Upper lobe of left lung (tissue), 6 donors: ENCODE measurements around the gene PAQR7. TPM values are rescaled to one million over a fixed set of nuclear protein-coding genes. Genes with fewer than 3 reads are reported as not detected.

Experiments
- ATAC-seq, 2 donors: fragments of 200-7000 bp; cut with Tn5 transposase; one replicate each; pipeline ENCODE4 v1.9.1; 2022; ENCODE audit warnings: mild to moderate bottlenecking in 2 of 2, moderate library complexity in 2 of 2; ENCODE audit not compliant: low FRiP score in 2 of 2
- DNase-seq, 2 donors: peaks; one replicate each; pipeline ENCODE4 v3.0.0-alpha.2; 2019 to 2020
- H3K27ac ChIP-seq, 4 donors: fragments of 200-600 bp; sonication (generic); one replicate each; pipeline ENCODE4 v1.5.1; 2016 to 2019
- H3K27me3 ChIP-seq, 4 donors: fragments of 200-600 bp; sonication (generic); one replicate each; pipeline ENCODE4 v1.5.1; 2017 to 2019
- H3K36me3 ChIP-seq, 4 donors: fragments of 200-600 bp; sonication (generic); one replicate each; pipeline ENCODE4 v1.5.1; 2016 to 2019
- H3K4me1 ChIP-seq, 4 donors: fragments of 200-600 bp; sonication (generic); one replicate each; pipeline ENCODE4 v1.5.1; 2018 to 2019
- H3K4me3 ChIP-seq, 4 donors: fragments of 200-600 bp; sonication (generic); one replicate each; pipeline ENCODE4 v1.5.1; 2017 to 2019; ENCODE audit warnings: mild to moderate bottlenecking in 2 of 4, moderate library complexity in 1 of 4
- H3K9me3 ChIP-seq, 4 donors: fragments of 200-600 bp; sonication (generic); one replicate each; pipeline ENCODE4 v1.5.1; 2018 to 2019
- CTCF ChIP-seq, 6 experiments: fragments of 450-650 bp in 4 of 6; fragments of 200-600 bp in 2 of 6; sonication (generic) in 2 of 6; IDR thresholded peaks; one replicate each; pipeline ENCODE4 v1.5.1; 2016 to 2019; ENCODE audit warnings: antibody characterized with exemption in 6 of 6
- EP300 ChIP-seq, 4 donors: sonication (generic); formaldehyde crosslinking; IDR thresholded peaks; one replicate each; pipeline ENCODE4 v1.5.1; 2017; ENCODE audit warnings: antibody characterized with exemption in 4 of 4, control low read depth in 2 of 4
- POLR2A ChIP-seq, 4 donors: fragments of 450-650 bp; IDR thresholded peaks; one replicate each; pipeline ENCODE4 v1.5.1; 2016 to 2017; ENCODE audit warnings: antibody characterized with exemption in 4 of 4, mild to moderate bottlenecking in 2 of 4
- POLR2AphosphoS5 ChIP-seq, 2 donors: sonication (generic); formaldehyde crosslinking; IDR thresholded peaks; one replicate each; pipeline ENCODE4 v1.5.1; 2017; ENCODE audit warnings: antibody characterized with exemption in 2 of 2
- WGBS, 2 donors: methylation state at CpG; one replicate each; pipeline ENCODE4 v1.1.5; 2017 to 2018; 5-methylcytosine and 5-hydroxymethylcytosine counted together
- total RNA-seq, 6 donors: library from RNA; depleted of rRNA in 4 of 6; stranded (reverse); fragments of >200 nt in 4 of 6; gene quantifications; one replicate each; pipeline versions ENCODE4 v1.1.0 to v1.2.1, GENCODE V29; 2016 to 2021
- donor health status: DM: no; HTN: no; CAD: no; lungs with moderate emphysema.
- donor health status: DM: no; HTN: yes; CAD: no; lungs with severe emphysema.

Gene PAQR7
- total RNA-seq, 6 donors from 2014 or later = 1.9 to 9.6 (median 7.0) TPM

DNA sequence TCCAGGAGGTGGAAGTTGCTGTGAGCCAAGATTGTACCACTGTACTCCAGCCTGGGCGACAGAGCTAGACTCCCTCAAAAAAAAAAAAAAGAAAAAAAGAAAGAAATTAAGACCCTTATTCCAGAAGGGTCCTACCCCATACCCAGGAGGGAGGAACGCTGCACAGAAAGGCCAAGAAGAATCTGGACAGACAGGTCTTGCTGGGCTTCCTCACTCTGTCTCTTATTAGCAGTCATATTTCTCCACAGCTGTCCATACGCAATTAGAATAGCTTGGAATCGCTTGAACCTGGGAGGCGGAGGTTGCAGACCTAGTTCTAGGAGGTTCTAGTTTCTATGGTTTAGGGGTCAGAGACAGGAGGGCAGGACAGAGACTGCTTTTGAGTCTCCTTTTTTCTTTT lies 3.2 kb upstream of the PAQR7 start:
- H3K4me1 ChIP-seq = peaks cover 9 to 24% (median 19%) of the 10 kb centered on the region in 4 donors
- no peak for TF ChIP-seq POLR2A (IDR thresholded peaks at IDR 0.05)
- TF ChIP-seq EP300 (IDR thresholded peaks at IDR 0.05) = no peak
- TF ChIP-seq CTCF (IDR thresholded peaks at IDR 0.05) = no peak
- TF ChIP-seq POLR2AphosphoS5 (IDR thresholded peaks at IDR 0.05) = no peak
- H3K27me3 ChIP-seq = no peaks in the 10 kb centered on the region
- 85 to 89% methylated on average over 5 of the region's 5 CpGs for WGBS, 2 donors
- H3K9me3 ChIP-seq = no peaks in the 10 kb centered on the region
- H3K27ac ChIP-seq = no peak overlapping the region
- ATAC-seq (no peak), DNase-seq (no peak)
- H3K4me3 ChIP-seq = no peak overlapping the region
- no peaks in the 10 kb centered on the region for H3K36me3 ChIP-seq

- Histone ChIP-seq H3K9me3 (no peaks in the 10 kb centered on the region), H3K4me1 (peaks cover 24 to 36% (median 31%) of the 10 kb centered on the region in 4 donors), H3K27ac (no peak overlapping the region), H3K4me3 (no peak overlapping the region), H3K36me3 (no peaks in the 10 kb centered on the region), H3K27me3 (no peaks in the 10 kb centered on the region)
- no peak for TF ChIP-seq CTCF (IDR thresholded peaks at IDR 0.05)
- no peak for TF ChIP-seq POLR2AphosphoS5 (IDR thresholded peaks at IDR 0.05)
- no peak for TF ChIP-seq EP300 (IDR thresholded peaks at IDR 0.05)
- no peak for TF ChIP-seq POLR2A (IDR thresholded peaks at IDR 0.05)
- ATAC-seq = no peak
- DNase-seq = no peak
- 88 to 92% methylated on average over 2 of the region's 2 CpGs for WGBS, 2 donors
Observed at GRCh38 chr1:25877155-25877554, 1.6 kb upstream of the PAQR7 start.

GRCh38 chr1:25876693-25877077 lies 1.2 kb upstream of the PAQR7 start:
- Histone ChIP-seq H3K9me3 (no peaks in the 10 kb centered on the region), H3K4me1 (peaks cover 29 to 40% (median 35%) of the 10 kb centered on the region in 4 donors), H3K4me3 (no peak overlapping the region), H3K27ac (peak overlapping the region in 3 of 4 donors; percentile 72 to 90 (median 81)), H3K36me3 (no peaks in the 10 kb centered on the region), H3K27me3 (no peaks in the 10 kb centered on the region)
- DNase-seq = no peak
- WGBS, 2 donors = 54 to 59% methylated on average over 2 of the region's 2 CpGs
- ATAC-seq = no peak
- TF ChIP-seq EP300 (IDR thresholded peaks at IDR 0.05) (no peak), POLR2AphosphoS5 (IDR thresholded peaks at IDR 0.05) (no peak), CTCF (IDR thresholded peaks at IDR 0.05) (no peak), POLR2A (IDR thresholded peaks at IDR 0.05) (no peak)

DNA sequence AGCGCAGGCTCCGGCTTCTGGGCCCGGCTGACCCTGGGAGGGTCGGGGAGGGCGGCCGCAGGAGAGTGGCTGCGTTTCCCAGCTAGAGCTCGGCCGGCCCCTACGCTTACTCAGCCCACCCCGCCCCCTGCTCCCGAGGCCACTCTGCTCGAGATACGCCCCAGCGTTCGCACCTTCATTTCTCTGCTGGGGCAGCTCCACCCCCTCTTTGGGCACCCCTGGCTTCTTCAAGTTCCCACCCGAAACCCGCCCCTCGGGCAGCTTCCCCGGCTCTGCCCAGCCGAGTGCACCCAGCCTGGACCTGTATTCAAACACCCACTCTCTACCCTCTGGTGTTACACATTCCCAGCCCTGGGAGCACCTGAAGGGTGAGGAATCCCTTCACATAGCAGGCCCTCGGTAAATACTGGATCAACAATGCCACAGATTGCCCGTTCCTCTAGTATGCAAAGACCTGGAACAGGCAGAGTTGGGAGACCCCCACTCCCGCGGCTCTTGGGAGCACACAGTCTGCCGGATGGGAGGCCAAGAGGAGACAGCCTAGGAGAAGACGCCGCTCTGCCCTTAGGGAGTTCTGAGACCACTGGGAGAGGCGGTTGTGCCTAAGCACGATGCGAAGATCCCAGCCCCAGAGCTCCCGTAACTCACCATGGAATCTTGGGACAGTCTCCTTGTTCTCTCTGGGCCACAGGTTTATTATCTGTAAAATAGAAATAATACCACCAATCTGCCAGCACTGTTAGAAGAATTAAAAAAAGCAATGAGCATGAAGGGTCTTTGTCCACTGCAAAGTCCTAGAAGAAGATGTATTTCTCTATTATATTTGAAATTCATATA lies 566 bp upstream of the PAQR7 start:
- TF ChIP-seq POLR2AphosphoS5 (IDR thresholded peaks at IDR 0.05) (no peak), CTCF (IDR thresholded peaks at IDR 0.05) (no peak), POLR2A (IDR thresholded peaks at IDR 0.05) (no peak), EP300 (IDR thresholded peaks at IDR 0.05) (no peak)
- Histone ChIP-seq H3K4me1 (peaks cover 35 to 46% (median 41%) of the 10 kb centered on the region in 4 donors), H3K36me3 (no peaks in the 10 kb centered on the region), H3K4me3 (peak overlapping the region in 3 of 4 donors; percentile 54 to 86 (median 63)), H3K27ac (peak overlapping the region; percentile 72 to 90 (median 80)), H3K27me3 (no peaks in the 10 kb centered on the region), H3K9me3 (no peaks in the 10 kb centered on the region)
- ATAC-seq (peak; percentile 23 to 77), DNase-seq (no peak)
- WGBS, 2 donors = 28 to 67% methylated on average over 7 to 32 of the region's 32 CpGs
